T1000 (cell line): ENCODE data around the gene KCNIP3.
A peak's percentile ranks its signal among the peaks of the same experiment; 100 is the strongest.

Experiments used
- DNase-seq: peaks from one replicate; lab custom pipeline; 2025; ENCODE audit warnings: mixed read lengths; lab: John Stamatoyannopoulos, UW

KCNIP3 gene

GRCh38 chr2:95314598-95314963 lies 17.4 kb downstream of the KCNIP3 start:
- DNase-seq = no peak

GRCh38 chr2:95314964-95315611 lies 17.9 kb downstream of the KCNIP3 start:
- DNase-seq = peak; percentile 17

DNA sequence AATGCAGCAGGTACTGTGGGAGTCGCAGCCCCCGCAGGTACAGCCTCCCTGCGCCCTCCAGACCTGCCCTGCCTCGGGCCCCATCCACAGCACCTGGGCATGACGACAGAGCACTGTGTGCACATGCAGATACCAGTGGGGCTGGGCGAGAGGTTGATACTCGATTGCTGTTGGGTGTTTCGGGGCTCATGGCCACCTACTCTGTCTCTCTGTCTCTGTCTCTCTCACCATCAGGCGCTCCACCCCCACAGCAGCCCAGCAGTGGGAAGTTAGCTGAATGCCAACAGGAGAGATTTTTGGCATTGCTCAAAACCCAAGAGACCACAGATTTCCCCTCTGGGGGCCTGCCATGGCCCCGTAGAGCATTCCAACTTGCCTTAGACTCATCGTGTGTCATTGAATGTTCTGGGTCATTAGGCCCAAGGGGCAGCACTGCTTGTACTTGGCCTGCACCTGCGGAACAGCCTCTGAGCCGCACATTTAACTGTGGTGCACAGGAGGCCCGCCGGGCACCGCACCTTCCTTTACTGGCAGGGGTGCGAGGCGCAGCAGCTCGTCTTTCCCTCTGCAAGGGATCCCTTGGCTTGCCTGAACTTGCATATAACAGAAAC lies 18.8 kb downstream of the KCNIP3 start:
- peak; percentile 83 for DNase-seq

DNA sequence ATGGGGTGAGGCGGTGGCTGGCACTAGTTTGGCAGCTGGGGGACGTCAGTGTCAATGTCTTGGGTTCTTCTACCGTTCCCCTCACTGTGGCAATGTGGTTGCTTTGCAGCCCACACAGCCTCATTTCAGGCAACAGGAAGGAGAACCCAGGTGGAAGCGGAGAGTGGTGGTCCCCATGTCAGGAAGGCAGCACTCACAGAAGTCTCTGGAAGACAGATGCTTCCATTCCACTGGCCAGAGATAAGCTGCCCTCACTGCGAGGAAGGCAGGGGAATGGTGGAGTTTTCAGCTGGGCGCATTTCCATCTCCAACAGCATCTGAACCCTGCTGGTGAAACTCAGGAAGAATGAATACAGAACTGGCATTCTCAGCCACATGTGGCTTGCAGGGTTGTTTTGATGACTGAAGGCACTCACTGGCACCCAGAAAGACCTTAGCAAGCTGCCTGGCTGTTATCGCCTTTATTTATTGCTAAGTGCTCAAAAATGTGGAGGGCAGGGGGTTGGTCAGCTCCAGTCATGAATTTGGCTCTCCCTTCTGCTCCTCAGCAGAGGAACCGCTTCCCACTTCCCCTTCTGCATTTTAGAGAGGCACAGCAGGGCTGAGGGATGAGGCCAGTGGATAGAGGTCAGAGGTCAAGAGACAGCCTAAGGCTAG lies 19.4 kb downstream of the KCNIP3 start:
- peak; percentile 46 for DNase-seq

- DNase-seq = no peak
These were observed 20.0 kb downstream of the KCNIP3 start for GRCh38 chr2:95317123-95317500.

DNA sequence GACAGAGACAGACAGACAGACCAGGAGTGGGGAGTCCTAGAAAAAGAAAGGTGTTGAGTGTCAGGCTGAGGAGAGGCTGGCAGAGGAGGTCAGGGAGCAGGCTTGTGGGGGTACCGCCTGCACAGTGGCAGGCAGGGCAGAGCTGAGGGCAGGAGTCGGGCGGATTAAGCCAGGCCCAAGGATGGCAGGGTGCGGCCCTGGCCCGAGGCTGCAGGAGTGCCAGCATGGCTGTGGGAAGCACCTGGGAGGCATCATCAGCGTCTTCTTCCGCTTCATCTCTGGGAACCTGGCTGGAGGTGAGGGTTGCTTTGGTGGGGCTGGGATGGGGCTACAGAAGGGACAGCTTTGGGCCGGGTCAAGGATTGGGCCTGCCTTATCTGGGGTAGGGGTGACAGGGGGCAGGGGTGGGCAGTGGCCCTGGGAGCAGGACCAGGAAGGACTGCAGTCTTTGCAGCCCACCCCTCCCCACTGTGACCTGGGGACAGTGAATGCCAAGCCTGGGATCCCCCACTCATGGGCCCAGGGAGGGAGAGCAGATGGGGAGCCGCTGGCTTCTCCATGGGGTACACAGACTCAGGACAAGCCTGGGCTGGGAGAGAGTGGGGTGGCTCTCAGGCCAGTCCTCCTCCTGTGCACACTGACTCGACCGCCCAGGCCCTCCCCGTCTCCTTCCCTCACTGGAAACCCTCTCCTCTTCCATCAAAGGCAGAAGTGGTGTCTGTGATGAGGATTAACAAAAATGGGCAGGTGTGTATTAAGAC lies 20.7 kb downstream of the KCNIP3 start:
- DNase-seq = no peak

- no peak for DNase-seq
These were observed 21.5 kb downstream of the KCNIP3 start for GRCh38 chr2:95318431-95319220.

DNA sequence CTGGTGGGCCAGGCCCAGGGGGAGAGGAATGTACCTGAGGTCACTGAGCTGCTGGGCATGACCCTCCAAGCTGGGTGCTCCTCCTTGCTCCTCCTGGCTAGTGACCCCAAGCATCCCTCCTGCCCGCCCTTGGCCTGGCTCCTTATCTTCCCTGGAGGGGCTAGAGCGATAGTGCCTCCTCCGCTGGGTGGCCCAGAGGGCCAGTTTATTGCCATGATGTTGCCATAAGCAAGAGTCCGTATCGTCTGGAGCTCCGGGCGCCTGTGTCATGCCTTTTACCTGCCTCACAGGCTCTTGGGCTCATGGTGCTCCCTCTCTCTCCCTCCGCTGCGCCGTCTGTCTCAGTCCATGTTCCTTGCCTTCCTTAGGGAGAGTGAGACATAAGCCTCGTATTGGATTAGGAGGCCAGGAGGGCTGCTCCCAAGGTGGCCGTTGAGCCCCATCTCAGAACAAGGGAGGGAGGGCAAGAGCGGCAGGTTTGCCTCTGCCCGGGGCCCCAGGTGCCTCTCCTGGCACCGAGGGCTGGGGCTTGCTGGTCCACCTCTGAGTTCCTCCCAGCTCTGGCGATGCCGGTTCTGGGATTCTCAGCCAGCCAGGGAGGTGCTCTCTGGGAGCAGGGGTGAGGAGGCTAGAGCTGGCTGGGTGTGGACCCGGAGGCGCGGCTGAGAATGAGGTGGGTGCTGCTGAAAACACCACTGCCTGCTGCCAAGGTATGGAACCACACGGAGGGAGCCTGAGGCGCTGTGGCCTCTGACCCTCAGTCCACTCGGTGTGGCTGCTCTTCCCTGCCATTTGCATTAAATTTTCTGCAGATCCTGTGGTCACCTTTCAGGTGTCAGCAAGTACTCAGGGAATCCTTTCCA lies 22.6 kb downstream of the KCNIP3 start:
- no peak for DNase-seq

DNA sequence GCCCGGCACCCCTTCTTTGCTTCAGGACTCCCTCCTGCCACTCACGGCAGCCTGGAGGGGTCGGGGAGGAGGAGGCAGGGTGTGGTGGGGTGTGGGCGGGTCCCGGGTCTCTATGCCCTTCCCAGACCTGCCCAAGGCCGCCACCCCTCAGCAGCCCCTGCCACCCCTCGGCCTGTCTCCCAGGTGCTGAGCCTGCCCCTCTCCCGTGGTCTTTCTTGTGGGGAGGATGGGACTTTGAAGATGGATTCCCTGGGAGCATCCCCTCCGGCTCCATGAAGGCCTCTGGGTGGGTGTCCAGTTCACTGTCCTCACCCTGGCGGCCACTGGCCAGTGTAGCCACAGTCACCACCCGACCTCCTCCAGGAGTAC lies 23.2 kb downstream of the KCNIP3 start:
- DNase-seq = no peak

GRCh38 chr2:95320986-95321767 lies 24.0 kb downstream of the KCNIP3 start:
- DNase-seq = no peak

GRCh38 chr2:95323347-95324155 lies 26.4 kb downstream of the KCNIP3 start:
- DNase-seq = no peak

- DNase-seq = no peak
These were observed 27.9 kb downstream of the KCNIP3 start for GRCh38 chr2:95325026-95325425.

DNA sequence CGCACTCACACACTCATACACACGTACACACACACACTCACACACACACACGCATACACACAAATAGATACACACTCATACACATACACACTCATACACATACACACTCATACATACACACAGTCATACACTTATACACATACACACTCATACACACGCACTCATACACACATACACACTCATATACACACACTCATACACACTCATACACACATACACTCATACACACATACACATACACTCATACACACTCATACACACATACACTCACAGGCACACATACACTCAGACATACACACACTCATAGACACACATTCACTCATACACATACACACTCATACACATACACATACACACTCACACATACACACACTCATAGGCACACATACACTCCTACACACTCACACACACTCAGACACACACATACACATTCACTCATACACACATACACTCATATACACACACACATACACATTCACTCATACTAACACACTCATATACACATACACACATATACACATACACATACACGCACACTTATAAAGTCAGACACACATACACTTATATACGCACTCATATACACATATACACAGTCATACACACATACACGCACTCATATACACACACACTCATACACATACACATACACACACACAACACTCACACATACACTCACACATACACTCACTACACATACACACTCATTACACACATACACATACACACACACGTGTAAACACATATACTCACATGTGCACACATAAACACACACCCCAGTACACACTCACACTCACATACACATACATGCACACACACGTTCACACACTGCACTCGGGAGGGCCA lies 28.7 kb downstream of the KCNIP3 start:
- no peak for DNase-seq

GRCh38 chr2:95326433-95327140 lies 29.4 kb downstream of the KCNIP3 start:
- no peak for DNase-seq

DNA sequence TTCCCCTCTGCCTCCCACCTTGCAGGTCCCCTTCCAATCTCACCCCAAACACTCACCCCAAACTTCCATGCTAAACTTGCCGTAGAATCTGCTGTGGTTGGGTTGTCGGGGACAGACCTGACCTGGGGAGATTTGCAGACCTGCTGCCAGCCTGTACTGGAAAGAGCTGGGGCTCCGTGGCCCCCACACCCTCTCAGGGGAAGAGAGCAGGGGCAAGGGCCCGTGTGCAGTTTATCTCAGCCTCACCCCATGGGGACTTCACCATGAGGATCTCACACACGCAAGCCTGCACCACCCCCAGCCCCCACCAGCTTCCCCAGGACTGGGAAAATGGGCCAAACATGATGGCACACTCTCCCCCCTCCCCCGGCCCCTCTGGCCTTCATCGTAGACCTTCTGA lies 30.7 kb downstream of the KCNIP3 start:
- no peak for DNase-seq

DNA sequence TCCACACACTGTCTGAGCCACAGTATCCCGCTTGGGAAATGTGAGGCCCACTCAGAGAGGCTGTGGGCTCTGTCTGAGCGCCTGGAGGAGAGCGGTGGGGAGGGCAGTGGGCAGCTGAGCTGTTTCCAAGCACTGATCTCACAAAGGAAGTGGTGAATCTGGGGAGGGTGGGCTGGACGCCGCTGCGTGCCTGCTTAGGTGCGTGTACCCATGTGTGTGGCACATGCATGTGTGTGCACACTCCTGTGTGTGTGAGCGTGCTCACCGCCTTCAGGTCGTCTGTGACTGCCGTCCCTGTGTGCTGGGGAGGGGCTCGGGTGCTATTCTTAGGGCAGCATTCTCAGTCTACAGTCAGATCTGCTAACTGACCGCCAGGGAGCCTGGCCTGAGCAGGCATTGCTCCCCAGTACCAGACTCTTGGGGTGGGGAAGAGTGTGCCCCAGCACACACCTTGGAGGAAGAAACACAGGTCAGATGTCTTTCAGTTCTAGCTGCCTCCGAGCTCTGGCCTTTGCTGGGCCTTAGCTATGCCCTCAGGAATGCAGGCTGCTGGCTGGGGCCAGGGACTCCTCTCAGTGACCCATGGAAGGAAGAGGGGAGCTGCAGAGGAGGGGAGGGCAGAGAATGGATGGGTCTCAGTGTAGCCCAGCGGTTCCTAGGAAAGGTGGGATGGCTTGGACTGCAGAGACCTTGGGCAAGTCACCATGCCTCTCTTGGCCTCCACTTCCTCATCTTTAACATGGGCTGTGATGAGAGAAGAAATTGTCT lies 31.4 kb downstream of the KCNIP3 start:
- DNase-seq = no peak

GRCh38 chr2:95329401-95329800 lies 32.3 kb downstream of the KCNIP3 start:
- no peak for DNase-seq
